Mesenchymal stem cell (in vitro differentiated cells and primary cell): ENCODE data around the gene CHKA.

Source experiments
- DNase-seq: peaks from one replicate; pipeline ENCODE4 v3.0.0-alpha.2; 2013
- H2AFZ ChIP-seq: one replicate; pipeline ENCODE4 v1.6.1; 2013; ENCODE audit warnings: low read depth, mild to moderate bottlenecking, control low read depth, inconsistent platforms, low read length, moderate library complexity
- H2AK5ac ChIP-seq: 2 replicates; pipeline ENCODE4 v1.6.1; 2013; ENCODE audit warnings: low read length, moderate library complexity, mild to moderate bottlenecking, inconsistent platforms; ENCODE audit not compliant: severe bottlenecking
- H2BK120ac ChIP-seq: one replicate; pipeline ENCODE4 v1.6.1; 2013; ENCODE audit warnings: low read depth, mild to moderate bottlenecking, inconsistent platforms, low read length, moderate library complexity
- H2BK12ac ChIP-seq, 2 experiments: one replicate each; pipeline ENCODE4 v1.6.1; 2013; ENCODE audit warnings: inconsistent platforms in 2 of 2, low read length in 2 of 2, mild to moderate bottlenecking in 2 of 2, moderate library complexity in 2 of 2, control low read depth in 1 of 2
- H2BK15ac ChIP-seq: one replicate; pipeline ENCODE4 v1.6.1; 2013; ENCODE audit warnings: mild to moderate bottlenecking, low read depth, inconsistent platforms; ENCODE audit not compliant: poor library complexity, severe bottlenecking
- H2BK5ac ChIP-seq: 2 replicates; pipeline ENCODE4 v1.6.1; 2013; ENCODE audit warnings: low read depth, mild to moderate bottlenecking, low read length, control low read depth, inconsistent platforms; ENCODE audit not compliant: poor library complexity, severe bottlenecking
- H3K14ac ChIP-seq, 2 experiments: one replicate each; pipeline ENCODE4 v1.6.1; 2013; ENCODE audit warnings: inconsistent platforms in 2 of 2, low read length in 2 of 2, control low read depth in 1 of 2, mild to moderate bottlenecking in 1 of 2, moderate library complexity in 1 of 2
- H3K18ac ChIP-seq, 2 experiments: one replicate each; pipeline ENCODE4 v1.6.1; 2013; ENCODE audit warnings: inconsistent platforms in 2 of 2, low read length in 2 of 2, control low read depth in 1 of 2, low read depth in 1 of 2, mild to moderate bottlenecking in 1 of 2
- H3K23ac ChIP-seq, 2 experiments: one replicate each; pipeline ENCODE4 v1.6.1; 2013; ENCODE audit warnings: inconsistent platforms in 2 of 2, low read length in 2 of 2, mild to moderate bottlenecking in 2 of 2, moderate library complexity in 2 of 2, control low read depth in 1 of 2
- H3K27ac ChIP-seq: 2 replicates; pipeline ENCODE4 v1.5.1; 2013; ENCODE audit warnings: mild to moderate bottlenecking, moderate library complexity, low read length, control low read depth, inconsistent platforms; ENCODE audit not compliant: poor library complexity, severe bottlenecking
- H3K27me3 ChIP-seq, 2 experiments: 2 replicates each; pipeline versions ENCODE4 v1.6.1 to v1.7.0; 2013; ENCODE audit warnings: low read length in 2 of 2, mild to moderate bottlenecking in 2 of 2, moderate library complexity in 2 of 2, control low read depth in 1 of 2, inconsistent platforms in 1 of 2; ENCODE audit not compliant: control insufficient read depth in 1 of 2, insufficient read depth in 1 of 2
- H3K36me3 ChIP-seq, 2 experiments: 2 replicates each; pipeline versions ENCODE4 v1.6.1 to v1.7.0; 2013; ENCODE audit warnings: low read length in 2 of 2, control low read depth in 1 of 2, inconsistent platforms in 1 of 2, low read depth in 1 of 2, mild to moderate bottlenecking in 1 of 2; ENCODE audit not compliant: insufficient read depth in 2 of 2, control insufficient read depth in 1 of 2
- H3K4ac ChIP-seq, 2 experiments: one replicate each; pipeline ENCODE4 v1.6.1; 2013; ENCODE audit warnings: inconsistent platforms in 2 of 2, low read length in 2 of 2, mild to moderate bottlenecking in 2 of 2, moderate library complexity in 2 of 2, control low read depth in 1 of 2, low read depth in 1 of 2
- H3K4me1 ChIP-seq: 2 replicates; pipeline ENCODE4 v1.6.1; 2013; ENCODE audit warnings: low read depth, low read length, control low read depth; ENCODE audit not compliant: control insufficient read depth, insufficient read depth
- H3K4me2 ChIP-seq: 2 replicates; pipeline ENCODE4 v1.6.1; 2013; ENCODE audit warnings: low read length, mild to moderate bottlenecking, inconsistent platforms; ENCODE audit not compliant: poor library complexity, severe bottlenecking
- H3K4me3 ChIP-seq, 2 experiments: 2 replicates each; pipeline versions ENCODE4 v1.5.1 to v1.7.0; 2013; ENCODE audit warnings: low read length in 2 of 2, mild to moderate bottlenecking in 2 of 2, control low read depth in 1 of 2, low read depth in 1 of 2; ENCODE audit not compliant: insufficient read depth in 1 of 2
- H3K79me1 ChIP-seq: replicated peaks from 2 replicates; pipeline ENCODE4 v1.6.1; 2013; ENCODE audit warnings: mild to moderate bottlenecking, control low read depth, low read length, inconsistent platforms; ENCODE audit not compliant: poor library complexity, severe bottlenecking
- H3K9ac ChIP-seq: 2 replicates; pipeline ENCODE4 v1.7.0; 2013; ENCODE audit warnings: mild to moderate bottlenecking, low read length, moderate library complexity
- H3K9me3 ChIP-seq: 2 replicates; pipeline ENCODE4 v1.7.0; 2013; ENCODE audit warnings: mild to moderate bottlenecking, low read length; ENCODE audit not compliant: control insufficient read depth
- H4K8ac ChIP-seq: one replicate; pipeline ENCODE4 v1.6.1; 2013; ENCODE audit warnings: inconsistent platforms, mild to moderate bottlenecking, low read length, moderate library complexity
- H4K91ac ChIP-seq: one replicate; pipeline ENCODE4 v1.6.1; 2013; ENCODE audit warnings: mild to moderate bottlenecking, low read length, inconsistent platforms
- WGBS: methylation state at CpG from one replicate; pipeline ENCODE4 v1.1.7; 2013; ENCODE audit warnings: mixed read lengths; 5-methylcytosine and 5-hydroxymethylcytosine counted together

Gene CHKA

GRCh38 chr11:68048681-68049508, 72.3 kb downstream of the CHKA start:
- Histone ChIP-seq H2BK12ac (no peak overlapping the region), H2AK5ac (peak overlapping the region; percentile 21), H2BK15ac (no peak overlapping the region), H3K4ac (no peak overlapping the region), H3K27me3 (no peaks in the 10 kb centered on the region), H3K27ac (no peak overlapping the region), H3K14ac (no peak overlapping the region), H2BK5ac (no peak overlapping the region), H3K4me1 (peaks cover 62% of the 10 kb centered on the region), H2AFZ (no peak overlapping the region), H3K9ac (no peak overlapping the region), H3K9me3 (no peaks in the 10 kb centered on the region), H4K8ac (no peak overlapping the region), H3K4me2 (no peak overlapping the region), H3K4me3 (no peak overlapping the region), H3K36me3 (peaks cover 90 to 91% of the 10 kb centered on the region in 2 experiments), H3K18ac (no peak overlapping the region), H2BK120ac (no peak overlapping the region), H3K23ac (no peak overlapping the region), H4K91ac (no peak overlapping the region), H3K79me1 (peaks cover 17% of the 10 kb centered on the region)
- DNase-seq: no peak
- WGBS: 96% methylated on average over 35 of the region's 35 CpGs

- H3K27ac ChIP-seq: no peak overlapping the region
- 96% methylated on average over 37 of the region's 37 CpGs for WGBS
- H3K14ac ChIP-seq: no peak overlapping the region
- no peak overlapping the region for H4K8ac ChIP-seq
- H3K9me3 ChIP-seq: no peaks in the 10 kb centered on the region
- no peak overlapping the region for H2BK15ac ChIP-seq
- H3K27me3 ChIP-seq: no peaks in the 10 kb centered on the region
- H2BK120ac ChIP-seq: no peak overlapping the region
- H3K23ac ChIP-seq: no peak overlapping the region
- H3K4ac ChIP-seq: no peak overlapping the region
- H2AK5ac ChIP-seq: peak overlapping the region; percentile 4
- peaks cover 69% of the 10 kb centered on the region for H3K4me1 ChIP-seq
- H3K4me3 ChIP-seq: no peak overlapping the region
- no peak overlapping the region for H2BK5ac ChIP-seq
- no peak overlapping the region for H3K4me2 ChIP-seq
- no peak overlapping the region for H2BK12ac ChIP-seq
- no peak overlapping the region for H4K91ac ChIP-seq
- peaks cover 77 to 95% of the 10 kb centered on the region in 2 experiments for H3K36me3 ChIP-seq
- no peak overlapping the region for H3K9ac ChIP-seq
- DNase-seq: no peak
- H2AFZ ChIP-seq: no peak overlapping the region
- H3K18ac ChIP-seq: no peak overlapping the region
- peaks cover 21% of the 10 kb centered on the region for H3K79me1 ChIP-seq
These were observed 73.5 kb downstream of the CHKA start for GRCh38 chr11:68047437-68048290.

GRCh38 chr11:68044898-68045351, 76.3 kb downstream of the CHKA start:
- Histone ChIP-seq H2BK12ac (no peak overlapping the region), H3K4me1 (peaks cover 70% of the 10 kb centered on the region), H3K27me3 (no peaks in the 10 kb centered on the region), H3K4me2 (no peak overlapping the region), H2BK120ac (no peak overlapping the region), H2AFZ (no peak overlapping the region), H3K9me3 (no peaks in the 10 kb centered on the region), H4K8ac (no peak overlapping the region), H3K14ac (no peak overlapping the region), H3K27ac (no peak overlapping the region), H3K23ac (no peak overlapping the region), H3K4me3 (no peak overlapping the region), H4K91ac (no peak overlapping the region), H2BK15ac (no peak overlapping the region), H3K36me3 (peaks cover 55 to 85% of the 10 kb centered on the region in 2 experiments), H3K9ac (no peak overlapping the region), H3K4ac (no peak overlapping the region), H2AK5ac (peak overlapping the region; percentile 21), H2BK5ac (no peak overlapping the region), H3K18ac (no peak overlapping the region), H3K79me1 (peaks cover 17% of the 10 kb centered on the region)
- DNase-seq: no peak
- 96% methylated on average over 18 of the region's 18 CpGs for WGBS
